Small intestine (tissue), 7 donors: ENCODE results near the gene EPB41L3. TPM values are rescaled to one million over a fixed set of nuclear protein-coding genes. Genes with fewer than 3 reads are reported as not detected.
"Not testable (repeated sequence)": the region's sequence is repeated elsewhere in the genome, so short reads cannot be mapped to it uniquely, and the experiment has no call there.

Experiments
- DNase-seq, 2 donors: peaks; one replicate each; pipeline versions ENCODE4 v3.0.0 to v3.0.0-alpha.2; 2013
- FAIRE-seq: peaks from 2 replicates; lab custom pipeline; 2012; peaks lifted over from hg19 to GRCh38; lab: Jason Lieb, UNC
- H3K27ac ChIP-seq, 3 donors: one replicate each; pipeline ENCODE4 v1.5.1; 2013; ENCODE audit warnings: low read length in 2 of 3, mild to moderate bottlenecking in 2 of 3, control low read depth in 1 of 3, inconsistent platforms in 1 of 3, low read depth in 1 of 3, moderate library complexity in 1 of 3
- H3K27me3 ChIP-seq, 3 donors: one replicate each; pipeline ENCODE4 v1.6.1; 2013; ENCODE audit warnings: low read length in 3 of 3, inconsistent platforms in 1 of 3; ENCODE audit not compliant: control insufficient read depth in 3 of 3, insufficient read depth in 3 of 3
- H3K36me3 ChIP-seq, 3 donors: one replicate each; pipeline ENCODE4 v1.6.1; 2013; ENCODE audit warnings: low read length in 3 of 3, inconsistent platforms in 1 of 3, low read depth in 1 of 3, mild to moderate bottlenecking in 1 of 3, moderate library complexity in 1 of 3; ENCODE audit not compliant: control insufficient read depth in 3 of 3, insufficient read depth in 2 of 3
- H3K4me1 ChIP-seq, 3 donors: one replicate each; pipeline ENCODE4 v1.6.1; 2013; ENCODE audit warnings: low read length in 2 of 3, inconsistent platforms in 1 of 3, low read depth in 1 of 3, mild to moderate bottlenecking in 1 of 3, moderate library complexity in 1 of 3; ENCODE audit not compliant: control insufficient read depth in 3 of 3, insufficient read depth in 2 of 3
- H3K4me3 ChIP-seq, 3 donors: one replicate each; pipeline ENCODE4 v1.5.1; 2013; ENCODE audit warnings: low read length in 3 of 3, control low read depth in 1 of 3, inconsistent platforms in 1 of 3, low read depth in 1 of 3, mild to moderate bottlenecking in 1 of 3, moderate library complexity in 1 of 3
- H3K9me3 ChIP-seq, 2 donors: one replicate each; pipeline ENCODE4 v1.6.1; 2013; ENCODE audit warnings: low read depth in 1 of 2, low read length in 1 of 2; ENCODE audit not compliant: control insufficient read depth in 2 of 2, insufficient read depth in 1 of 2
- WGBS, 3 donors: extraction: QIAGEN DNeasy Blood & Tissue Kit; methylation state at CpG; one replicate each; pipeline ENCODE4 v1.1.7; 2013; 5-methylcytosine and 5-hydroxymethylcytosine counted together
- polyA plus RNA-seq, 4 donors: library from polyadenylated mRNA; stranded (reverse) in 3 of 4; unstranded in 1 of 4; fragments of 200-250 nt in 3 of 4; fragments of 120-200 nt in 1 of 4; gene quantifications; one replicate each; pipeline versions ENCODE4 v1.2.1 to v1.2.3, GENCODE V29; 2013
- donor health status: healthy with polysubstance abuse.
- donor health status: control.
- donor health status: control.
- donor health status: Bipolar disorder and iron deficiency.
- donor health status: healthy.

EPB41L3 gene
- polyA plus RNA-seq, 4 donors, result 36.6 to 167 (median 80.2) TPM

- FAIRE-seq (no peak), DNase-seq (no peak)
- H3K4me3 ChIP-seq, result no peak overlapping the region
- no peaks in the 10 kb centered on the region for H3K27me3 ChIP-seq
- WGBS, 3 donors, result 70 to 92% (median 92%) methylated on average over 6 of the region's 6 CpGs
- peaks cover 0 to 4% (median 0%) of the 10 kb centered on the region in 3 donors for H3K36me3 ChIP-seq
- H3K9me3 ChIP-seq, result no peaks in the 10 kb centered on the region
- no peak overlapping the region for H3K27ac ChIP-seq
- H3K4me1 ChIP-seq, result peaks cover 0 to 6% (median 0%) of the 10 kb centered on the region in 3 donors
Measured at GRCh38 chr18:5516841-5517240, 27.0 kb downstream of the EPB41L3 start.

DNA sequence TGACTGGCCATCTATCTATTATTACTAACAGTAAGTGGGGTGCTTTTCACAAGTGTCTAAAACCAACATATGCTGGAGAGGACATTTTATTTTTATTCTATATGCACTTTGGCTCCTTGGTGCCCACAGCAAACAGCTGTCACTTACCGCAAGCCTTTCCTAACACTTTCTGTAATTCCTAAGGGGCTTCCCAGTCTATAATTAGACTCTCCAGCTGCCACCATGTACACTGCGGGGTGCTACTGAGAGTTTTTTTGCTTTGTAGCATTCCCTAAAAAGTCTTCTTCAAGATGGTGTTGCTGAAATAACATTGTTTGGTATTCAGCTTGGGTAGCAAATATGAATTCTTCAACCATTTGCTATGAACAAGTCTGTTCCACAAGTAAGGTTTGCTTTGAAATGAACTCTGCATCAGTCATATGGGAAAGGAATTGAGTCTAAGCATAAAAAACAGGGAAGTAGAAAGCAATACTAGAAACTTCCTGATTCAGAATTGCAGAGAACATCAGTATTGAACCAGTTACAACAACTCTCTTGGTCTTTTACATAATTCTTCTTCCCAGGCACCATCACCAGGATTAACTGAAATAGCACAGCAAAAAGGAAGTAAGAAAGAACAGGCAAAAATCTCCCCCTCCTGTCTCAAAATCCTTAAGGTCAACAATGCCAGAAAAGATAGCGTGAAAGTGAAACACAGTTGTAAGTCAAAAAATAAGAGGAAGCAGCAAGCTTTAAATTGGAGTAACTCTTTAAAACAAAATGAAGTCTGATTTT is 28.6 kb downstream of the EPB41L3 start:
- Histone ChIP-seq H3K4me1 (peaks cover 0 to 6% (median 0%) of the 10 kb centered on the region in 3 donors), H3K4me3 (no peak overlapping the region), H3K9me3 (no peaks in the 10 kb centered on the region), H3K27ac (peak overlapping the region in 2 of 3 donors; percentile 38 to 56), H3K27me3 (no peaks in the 10 kb centered on the region), H3K36me3 (peaks cover 0 to 4% (median 0%) of the 10 kb centered on the region in 3 donors)
- DNase-seq (peak in 1 of 2 donors; percentile 12), FAIRE-seq (no peak)
- WGBS, 3 donors, result 45 to 72% (median 60%) methylated on average over 3 of the region's 3 CpGs

DNA sequence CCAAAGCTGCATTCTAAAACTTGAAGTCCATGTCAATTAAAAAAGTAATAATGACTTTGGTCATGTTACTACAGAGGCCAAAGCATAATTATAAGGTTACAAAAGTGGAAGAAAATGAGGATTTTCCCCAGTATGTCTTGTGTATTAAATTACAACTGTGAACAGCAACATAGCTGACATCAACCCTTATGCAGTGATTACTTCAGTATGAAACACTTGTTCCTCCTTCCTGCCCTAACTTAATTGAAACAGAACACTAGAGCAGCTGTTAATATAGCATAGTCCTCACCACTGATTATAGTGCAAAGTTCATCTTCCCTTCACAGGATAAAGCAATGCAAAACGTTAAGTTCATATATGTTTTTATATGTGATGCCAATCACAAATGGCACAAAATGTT is 29.9 kb downstream of the EPB41L3 start:
- Histone ChIP-seq H3K36me3 (peaks cover 0 to 4% (median 0%) of the 10 kb centered on the region in 3 donors), H3K4me1 (peaks cover 0 to 6% (median 0%) of the 10 kb centered on the region in 3 donors), H3K27ac (no peak overlapping the region), H3K9me3 (no peaks in the 10 kb centered on the region), H3K4me3 (no peak overlapping the region), H3K27me3 (no peaks in the 10 kb centered on the region)
- FAIRE-seq, result no peak
- DNase-seq, result peak; percentile 9 to 56
- 14 to 35% (median 18%) methylated on average over 1 of the region's 1 CpG for WGBS, 3 donors

DNA sequence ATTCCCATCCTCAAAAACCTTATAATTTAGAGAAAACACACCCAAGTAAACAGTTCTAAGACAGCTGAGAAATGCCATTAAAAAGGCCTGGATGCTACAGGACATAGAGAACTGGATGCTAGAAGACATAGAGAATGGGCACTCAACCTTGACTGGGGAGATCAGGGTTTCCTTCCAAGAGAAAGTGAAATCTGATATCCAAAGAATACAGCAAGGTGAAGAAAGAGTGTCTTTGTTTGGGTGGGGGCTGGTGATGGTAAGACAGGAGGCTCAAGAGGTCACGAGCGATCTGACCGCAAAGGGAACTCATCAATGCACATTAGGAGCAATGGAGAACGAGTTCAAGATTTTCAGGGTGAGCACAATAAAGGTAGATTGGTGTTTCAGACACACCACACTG is 31.6 kb downstream of the EPB41L3 start:
- Histone ChIP-seq H3K4me1 (peaks cover 0 to 6% (median 0%) of the 10 kb centered on the region in 3 donors), H3K27ac (no peak overlapping the region), H3K36me3 (no peaks in the 10 kb centered on the region), H3K4me3 (no peak overlapping the region), H3K27me3 (no peaks in the 10 kb centered on the region), H3K9me3 (no peaks in the 10 kb centered on the region)
- DNase-seq (no peak), FAIRE-seq (no peak)
- 84 to 93% (median 86%) methylated on average over 4 of the region's 4 CpGs for WGBS, 3 donors

DNA sequence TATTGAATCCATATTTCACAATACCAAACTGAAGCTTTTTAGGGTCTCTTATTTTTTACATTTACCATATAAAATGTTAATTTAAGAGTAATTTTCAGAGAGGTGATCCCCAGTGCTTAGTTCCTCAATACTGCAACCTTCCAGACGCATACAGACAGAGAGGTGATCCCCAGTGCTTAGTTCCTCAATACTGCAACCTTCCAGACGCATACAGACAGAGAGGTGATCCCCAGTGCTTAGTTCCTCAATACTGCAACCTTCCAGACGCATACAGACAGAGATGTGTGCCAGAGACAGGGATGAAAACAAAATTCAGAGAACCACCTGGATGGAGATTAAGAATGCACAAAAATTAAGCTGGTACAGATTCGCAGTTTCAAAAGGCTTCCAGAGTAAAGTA is 32.3 kb downstream of the EPB41L3 start:
- 83 to 94% (median 86%) methylated on average over 4 of the region's 4 CpGs for WGBS, 3 donors
- not testable (repeated sequence) for H3K27ac ChIP-seq, H3K4me3 ChIP-seq, FAIRE-seq, H3K36me3 ChIP-seq, H3K9me3 ChIP-seq, H3K27me3 ChIP-seq, DNase-seq, H3K4me1 ChIP-seq

- DNase-seq (no peak), FAIRE-seq (no peak)
- no peaks in the 10 kb centered on the region for H3K9me3 ChIP-seq
- H3K4me1 ChIP-seq, result peaks cover 0 to 3% (median 0%) of the 10 kb centered on the region in 3 donors
- H3K36me3 ChIP-seq, result no peaks in the 10 kb centered on the region
- H3K4me3 ChIP-seq, result no peak overlapping the region
- no peaks in the 10 kb centered on the region for H3K27me3 ChIP-seq
- WGBS, 3 donors, result 81 to 84% (median 82%) methylated on average over 7 of the region's 7 CpGs
- H3K27ac ChIP-seq, result no peak overlapping the region
Measured at GRCh38 chr18:5510135-5510846, 33.5 kb downstream of the EPB41L3 start.

DNA sequence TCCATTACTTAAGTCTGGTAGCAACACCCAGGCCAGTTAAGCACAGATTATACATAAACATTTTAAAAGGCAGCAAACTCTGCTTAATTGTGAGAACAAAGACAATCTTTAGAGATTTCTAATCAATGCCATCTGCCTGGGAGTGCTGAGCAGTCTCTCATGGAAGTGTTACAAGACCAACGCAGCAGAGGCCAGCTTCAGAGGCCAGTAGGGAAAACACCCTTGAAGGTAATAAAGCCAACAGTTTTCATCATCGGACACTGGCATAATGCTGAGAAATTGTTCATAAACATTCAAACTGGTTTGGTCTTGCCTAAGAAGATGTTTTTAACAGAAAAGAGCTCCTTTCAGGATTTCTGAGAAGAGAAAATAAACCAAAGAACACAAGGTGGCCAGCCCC is 35.0 kb downstream of the EPB41L3 start:
- Histone ChIP-seq H3K36me3 (no peaks in the 10 kb centered on the region), H3K27ac (no peak overlapping the region), H3K9me3 (no peaks in the 10 kb centered on the region), H3K27me3 (no peaks in the 10 kb centered on the region), H3K4me1 (no peaks in the 10 kb centered on the region), H3K4me3 (no peak overlapping the region)
- DNase-seq, result no peak
- WGBS, 3 donors, result 84 to 97% (median 94%) methylated on average over 2 of the region's 2 CpGs
- FAIRE-seq, result no peak

- no peaks in the 10 kb centered on the region for H3K9me3 ChIP-seq
- H3K4me1 ChIP-seq, result no peaks in the 10 kb centered on the region
- no peak overlapping the region for H3K27ac ChIP-seq
- WGBS, 3 donors, result 65 to 77% (median 76%) methylated on average over 2 of the region's 2 CpGs
- FAIRE-seq, result no peak
- H3K36me3 ChIP-seq, result no peaks in the 10 kb centered on the region
- H3K4me3 ChIP-seq, result no peak overlapping the region
- no peaks in the 10 kb centered on the region for H3K27me3 ChIP-seq
- no peak for DNase-seq
Measured at GRCh38 chr18:5507756-5508155, 36.0 kb downstream of the EPB41L3 start.
